Psoas muscle (tissue), 8 donors: ENCODE data around the gene RNU4-1. TPM values are rescaled to one million over a fixed set of nuclear protein-coding genes. Genes with fewer than 3 reads are reported as not detected.
A peak's percentile ranks its signal among the peaks of the same experiment; 100 is the strongest.

Experiments
- ATAC-seq, 4 donors: fragments of 200-7000 bp; cut with Tn5 transposase; one replicate each; pipeline ENCODE4 v1.9.1; 2020; ENCODE audit warnings: moderate library complexity in 3 of 4, mild to moderate bottlenecking in 2 of 4
- DNase-seq, 2 donors: peaks; one replicate each; pipeline ENCODE4 v3.0.0-alpha.2; 2020
- H3K27ac ChIP-seq: fragments of 200-600 bp; one replicate; pipeline ENCODE4 v1.8.0; 2022
- H3K27me3 ChIP-seq, 3 donors: fragments of 200-600 bp in 1 of 3; one replicate each; pipeline versions ENCODE4 v1.6.1 to v1.8.0; 2013 to 2022; ENCODE audit warnings: low read length in 2 of 3, mild to moderate bottlenecking in 2 of 3, moderate library complexity in 1 of 3; ENCODE audit not compliant: insufficient read depth in 3 of 3
- H3K36me3 ChIP-seq, 2 donors: fragments of 200-600 bp in 1 of 2; one replicate each; pipeline versions ENCODE4 v1.6.1 to v1.8.0; 2013 to 2022; ENCODE audit warnings: low read depth in 1 of 2, mild to moderate bottlenecking in 1 of 2, moderate library complexity in 1 of 2; ENCODE audit not compliant: insufficient read depth in 1 of 2
- H3K4me1 ChIP-seq: fragments of 200-600 bp; one replicate; pipeline ENCODE4 v1.8.0; 2022
- H3K4me3 ChIP-seq: fragments of 200-600 bp; one replicate; pipeline ENCODE4 v1.8.0; 2022; ENCODE audit warnings: mild to moderate bottlenecking
- H3K9me3 ChIP-seq: fragments of 200-600 bp; one replicate; pipeline ENCODE4 v1.8.0; 2022
- CTCF ChIP-seq: fragments of 200-600 bp; IDR thresholded peaks from one replicate; pipeline ENCODE4 v1.8.0; 2022; ENCODE audit warnings: antibody characterized with exemption
- WGBS, 3 donors: extraction: QIAGEN DNeasy Blood & Tissue Kit; methylation state at CpG; one replicate each; pipeline versions ENCODE4 v1.1.6 to v1.1.7; 2013; 5-methylcytosine and 5-hydroxymethylcytosine counted together
- intact Hi-C, 2 donors: fragments of 100-400 bp; cut with DNase I; formaldehyde crosslinking; loops; one replicate each; pipeline versions ENCODE4 v1.11.0 to v1.14.2; 2022
- polyA plus RNA-seq, 3 donors: library from polyadenylated mRNA; stranded (reverse); fragments of 200-250 nt; gene quantifications; one replicate each; pipeline ENCODE4 v1.2.3, GENCODE V29; 2013
- total RNA-seq, 4 donors: library from RNA; stranded (reverse); fragmentation: NEBNext Ultra II Directional in 2 of 4; extraction: Animal tissue kit (Norgen Biotek cat#: 25700) in 2 of 4; gene quantifications; one replicate each; pipeline versions ENCODE4 v1.2.1 to v1.2.4, GENCODE V29; 2021 to 2023
- donor health status: healthy with polysubstance abuse.
- donor health status: DM: no; HTN: no; CAD: no; lungs with moderate emphysema.
- donor health status: Bipolar disorder and iron deficiency.
- donor health status: healthy.
- donor health status: DM: yes; HTN: yes; CAD: no.
- donor health status: DM: no; HTN: no; CAD: no.
- donor health status: DM: no; HTN: no; CAD: no.
- donor health status: DM: yes; HTN: yes; CAD: no.

Gene RNU4-1
- total and polyA plus RNA-seq, 7 donors = 1,144 to 3,144 (median 2,601) TPM; not detected in 3

- no peaks in the 10 kb centered on the region for H3K9me3 ChIP-seq
- H3K4me1 ChIP-seq = peaks cover 80% of the 10 kb centered on the region
- no peak overlapping the region for H3K4me3 ChIP-seq
- DNase-seq (no peak), ATAC-seq (no peak)
- H3K36me3 ChIP-seq = peaks cover 2 to 14% of the 10 kb centered on the region in 2 donors
- H3K27ac ChIP-seq = no peak overlapping the region
- intact Hi-C loops = loop anchor here in 1 of 2 donors (10.0 kb wide), 1 partner anchor 146 kb away; the partner anchor contains the start of gene RAB35
- no peaks in the 10 kb centered on the region for H3K27me3 ChIP-seq
- TF ChIP-seq CTCF = no peak
- WGBS, 3 donors = 86 to 92% (median 90%) methylated on average over 5 of the region's 5 CpGs
Measured at GRCh38 chr12:120260607-120261006, 32.4 kb downstream of the RNU4-1 start.

- peak; percentile 68 to 76 for DNase-seq
- 70 to 79% (median 74%) methylated on average over 8 of the region's 8 CpGs for WGBS, 3 donors
- intact Hi-C loops = loop anchor here in 1 of 2 donors (10.0 kb wide), 1 partner anchor 145 kb away; the partner anchor contains the start of gene RAB35
Measured at GRCh38 chr12:120259418-120260202, 33.4 kb downstream of the RNU4-1 start.

GRCh38 chr12:120258323-120258896, 34.6 kb downstream of the RNU4-1 start:
- H3K27ac ChIP-seq = peak overlapping the region; percentile 59
- H3K4me3 ChIP-seq = no peak overlapping the region
- 89 to 94% (median 90%) methylated on average over 5 of the region's 5 CpGs for WGBS, 3 donors
- intact Hi-C loops = no loop called here
- H3K36me3 ChIP-seq = peaks cover 5 to 36% of the 10 kb centered on the region in 2 donors
- H3K27me3 ChIP-seq = no peaks in the 10 kb centered on the region
- no peak for TF ChIP-seq CTCF
- ATAC-seq (peak in 2 of 4 donors; percentile 16 to 23), DNase-seq (no peak)
- H3K4me1 ChIP-seq = peaks cover 80% of the 10 kb centered on the region
- no peaks in the 10 kb centered on the region for H3K9me3 ChIP-seq

More at GRCh38 chr12:120259418-120260202, 33.4 kb downstream of the RNU4-1 start:
- TF ChIP-seq CTCF = no peak
- peaks cover 5 to 24% of the 10 kb centered on the region in 2 donors for H3K36me3 ChIP-seq
- H3K27ac ChIP-seq = peak overlapping the region; percentile 59
- no peaks in the 10 kb centered on the region for H3K9me3 ChIP-seq
- no peak overlapping the region for H3K4me3 ChIP-seq
- ATAC-seq = no peak
- no peaks in the 10 kb centered on the region for H3K27me3 ChIP-seq
- H3K4me1 ChIP-seq = peaks cover 80% of the 10 kb centered on the region

- ATAC-seq = peak; percentile 71 to 82 (median 74)
- peaks cover 78% of the 10 kb centered on the region for H3K4me1 ChIP-seq
- H3K36me3 ChIP-seq = peaks cover 5 to 37% of the 10 kb centered on the region in 2 donors
- 6 to 17% (median 15%) methylated on average over 9 of the region's 9 CpGs for WGBS, 3 donors
- peak; percentile 57 to 79 for DNase-seq
- no peak overlapping the region for H3K4me3 ChIP-seq
- TF ChIP-seq CTCF = no peak
- H3K27ac ChIP-seq = peak overlapping the region; percentile 59
- no peaks in the 10 kb centered on the region for H3K9me3 ChIP-seq
- H3K27me3 ChIP-seq = no peaks in the 10 kb centered on the region
- intact Hi-C loops = no loop called here
Measured at GRCh38 chr12:120257041-120257821, 35.8 kb downstream of the RNU4-1 start.
